Left renal pelvis (tissue), 4 donors: ENCODE results near the gene EGF. TPM values are rescaled to one million over a fixed set of nuclear protein-coding genes. Genes with fewer than 3 reads are reported as not detected.

Experiments
- DNase-seq, 4 donors: peaks; one replicate each; pipeline ENCODE4 v3.0.0-alpha.2; 2013; ENCODE audit warnings: low read depth in 4 of 4, low spot score in 3 of 4
- polyA plus RNA-seq, 4 donors: library from polyadenylated mRNA; unstranded; fragments of 120-200 nt; gene quantifications; one replicate each; pipeline ENCODE4 v1.2.1, GENCODE V29; 2013; ENCODE audit not compliant: insufficient read length in 4 of 4

EGF gene
- polyA plus RNA-seq, 4 donors = 0.42 to 3.8 (median 3.8) TPM

GRCh38 chr4:109953556-109953955 is 40.9 kb downstream of the EGF start:
- no peak for DNase-seq

GRCh38 chr4:109955146-109955545 is 42.5 kb downstream of the EGF start:
- no peak for DNase-seq

DNA sequence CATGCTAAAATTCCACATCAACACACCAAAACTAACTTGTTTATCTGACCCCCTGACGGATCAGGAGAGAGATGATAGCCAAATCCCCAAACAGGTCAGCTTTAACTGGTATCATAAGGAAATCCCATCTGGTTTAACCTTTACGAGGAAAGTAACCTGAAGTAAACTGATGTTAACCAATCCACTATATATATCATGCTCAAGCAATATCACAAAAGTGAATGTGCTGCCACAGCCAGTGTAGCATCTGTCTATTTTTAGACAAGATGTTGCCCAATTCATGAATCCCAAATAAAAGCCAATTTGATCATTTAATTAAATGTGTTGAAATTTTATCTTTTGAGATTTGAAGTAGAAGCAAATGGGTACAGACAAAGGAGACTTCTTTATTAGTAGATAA is 44.5 kb downstream of the EGF start:
- no peak for DNase-seq

DNA sequence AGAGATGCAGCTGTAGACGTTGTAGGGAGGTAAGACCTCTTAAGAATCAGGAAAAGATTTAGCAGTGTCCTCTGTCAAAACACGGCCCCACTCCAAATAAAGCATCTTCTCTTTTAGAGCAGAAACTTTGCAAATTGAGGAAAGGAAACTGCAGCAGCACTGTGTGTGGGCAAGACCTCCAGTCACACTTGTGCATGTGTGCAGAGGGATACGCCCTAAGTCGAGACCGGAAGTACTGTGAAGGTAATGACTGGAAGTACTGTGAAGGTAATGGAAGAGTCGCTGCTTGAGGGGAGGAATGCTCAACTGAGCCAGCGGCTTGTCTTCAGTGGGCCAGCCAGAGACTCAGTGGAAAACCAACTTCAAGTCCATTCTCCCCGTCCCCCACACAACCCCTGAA is 46.5 kb downstream of the EGF start:
- no peak for DNase-seq

GRCh38 chr4:109962401-109962800 is 49.7 kb downstream of the EGF start:
- no peak for DNase-seq

DNA sequence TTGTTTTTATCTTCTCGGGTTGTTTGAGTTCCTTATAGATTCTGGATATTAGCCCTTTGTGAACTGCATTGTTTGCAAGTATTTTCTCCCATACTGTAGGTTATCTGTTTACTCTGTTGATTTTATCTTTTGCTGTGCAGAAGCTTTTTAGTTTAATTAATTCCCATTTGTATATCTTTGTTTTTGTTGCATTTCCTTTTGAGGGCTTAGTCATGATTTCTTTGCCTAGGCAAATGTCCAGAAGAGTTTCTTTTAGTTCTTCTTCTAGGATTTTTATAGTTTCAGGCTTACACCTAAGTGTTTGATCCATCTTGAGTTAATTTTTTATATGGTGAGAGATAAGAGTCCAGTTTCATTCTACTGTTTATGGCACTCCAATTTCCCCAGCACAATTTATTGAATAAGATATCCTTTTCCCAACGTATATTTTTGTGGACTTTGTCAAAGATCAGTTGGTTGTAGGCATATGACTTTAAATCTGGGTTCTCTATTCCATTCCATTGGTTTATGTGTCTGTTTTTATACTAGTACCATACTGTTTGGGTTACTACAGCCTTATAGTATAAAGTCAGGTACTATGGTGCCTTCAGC is 54.3 kb downstream of the EGF start:
- DNase-seq = no peak

- no peak for DNase-seq
Measured at GRCh38 chr4:109967798-109968520, 55.3 kb downstream of the EGF start.

DNA sequence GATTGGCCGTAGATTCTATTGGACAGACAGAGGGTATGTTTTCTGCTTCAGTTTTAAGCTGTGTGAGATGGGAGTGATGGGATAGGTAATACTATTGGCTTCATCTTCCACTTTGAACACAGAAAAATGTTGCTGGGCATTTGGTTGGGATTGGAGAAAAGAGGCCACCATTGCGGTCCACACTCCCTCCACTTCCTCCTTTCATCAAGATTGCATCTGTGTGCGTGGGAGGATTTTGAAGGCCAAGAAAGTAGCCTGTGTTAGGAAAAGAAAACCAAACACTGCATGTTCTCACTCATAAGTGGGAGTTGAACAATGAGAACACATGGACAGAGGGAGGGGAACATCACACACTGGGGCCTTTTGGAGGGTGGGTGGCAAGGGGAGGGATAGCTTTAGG is 56.4 kb downstream of the EGF start:
- DNase-seq = no peak

GRCh38 chr4:109969919-109970318 is 57.2 kb downstream of the EGF start:
- DNase-seq = no peak

- DNase-seq = no peak
Measured at GRCh38 chr4:109972786-109973528, 60.3 kb downstream of the EGF start.

GRCh38 chr4:109973529-109973905 is 60.8 kb downstream of the EGF start:
- DNase-seq = no peak

GRCh38 chr4:109976189-109976588 is 63.5 kb downstream of the EGF start:
- DNase-seq = no peak

GRCh38 chr4:109977854-109978501 is 65.3 kb downstream of the EGF start:
- DNase-seq = no peak

GRCh38 chr4:109978704-109979454 is 66.2 kb downstream of the EGF start:
- DNase-seq = no peak

GRCh38 chr4:109979920-109980717 is 67.4 kb downstream of the EGF start:
- no peak for DNase-seq

DNA sequence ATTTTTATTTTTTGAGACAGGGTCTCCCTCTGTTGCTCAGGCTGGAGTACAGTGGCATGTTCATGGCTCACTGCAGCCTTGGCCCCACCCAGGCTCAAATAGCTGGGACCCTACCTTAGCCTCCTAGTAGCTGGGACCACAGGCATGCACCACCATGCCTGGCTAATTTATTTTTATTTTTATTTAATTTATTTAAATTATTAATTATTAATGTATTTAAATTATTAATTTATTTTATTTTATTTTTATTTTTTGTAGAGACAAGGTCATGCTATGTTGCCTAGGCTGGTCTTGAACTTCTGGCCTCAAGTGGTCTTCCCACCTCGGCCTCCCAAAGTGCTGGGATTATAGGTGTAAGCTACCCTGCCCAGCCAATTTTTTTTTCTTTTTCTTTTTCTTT is 69.3 kb downstream of the EGF start:
- no peak for DNase-seq

- DNase-seq = no peak
Measured at GRCh38 chr4:109982521-109982920, 69.8 kb downstream of the EGF start.

GRCh38 chr4:109985993-109986974 is 73.6 kb downstream of the EGF start:
- DNase-seq = no peak

DNA sequence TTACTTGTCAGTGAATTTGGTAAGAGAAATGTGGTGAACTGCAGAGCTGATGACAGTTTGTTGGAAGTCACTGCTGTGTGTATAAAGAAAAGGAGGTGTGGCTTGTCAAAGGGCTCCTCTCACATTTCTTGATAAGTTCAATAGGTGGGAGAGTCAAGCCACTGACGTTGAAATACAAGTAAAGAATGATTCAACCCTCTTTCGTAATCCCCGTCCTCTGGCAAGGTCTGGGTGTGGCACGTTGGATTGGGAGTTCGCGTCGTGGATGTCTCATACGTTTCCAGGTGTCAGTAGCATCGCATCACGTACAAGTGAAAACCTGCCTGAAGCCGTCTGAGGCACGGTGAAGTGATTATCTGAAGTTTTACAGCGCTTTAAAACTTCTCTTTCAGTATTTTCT is 76.4 kb downstream of the EGF start:
- no peak for DNase-seq
